ENCODE measurements around the gene ZDHHC16.

The ZDHHC16 gene

GRCh38 chr10:97498841-97499560 lies 53.0 kb downstream of the ZDHHC16 start, which contains the start of gene UBTD1:
UBTD1 (plus strand) TSS chr10:97498924; CDS start chr10:97499204, 280 bp downstream.
- TF ChIP-seq EZH2 (optimal IDR thresholded peaks at IDR 0.05; ENCODE audit: low read depth, low read length) (no peak), EZH2phosphoT487 (IDR thresholded peaks at IDR 0.05; ENCODE audit: low read length) (no peak), CTCF (IDR thresholded peaks at IDR 0.05; ENCODE audit: low read length) (no peak)
- Histone ChIP-seq H3K9ac (ENCODE audit: low read length) (peak within 1 kb of the TSS; percentile 96), H3K36me3 (replicated peaks; ENCODE audit: insufficient read depth, low read length) (no peaks in the 10 kb centered on the region), H2AFZ (ENCODE audit: low read length) (peak within 1 kb of the TSS; percentile 89), H3F3A (ENCODE audit: insufficient read depth, low read length) (peaks cover 9% of the 10 kb centered on the region), H3K27ac (ENCODE audit: low read length) (peak within 1 kb of the TSS; percentile 93), H3K9me3 (replicated peaks; ENCODE audit: insufficient read depth, low read length) (no peaks in the 10 kb centered on the region), H3K4me3 (ENCODE audit: low read length) (peak within 1 kb of the TSS; percentile 100), H4K20me1 (ENCODE audit: insufficient read depth, low read length) (peaks cover 12% of the 10 kb centered on the region; the same call in 1 of the 2 replicates), H3K79me2 (ENCODE audit: low read length) (peaks cover 42% of the 10 kb centered on the region), H3K4me2 (ENCODE audit: low read depth, low read length) (peak within 1 kb of the TSS; percentile 96), H3K9me2 (replicated peaks; ENCODE audit: insufficient read depth, low read length) (no peaks in the 10 kb centered on the region), H3K4me1 (ENCODE audit: low read length) (no peaks in the 10 kb centered on the region), H3K27me3 (replicated peaks; ENCODE audit: insufficient read depth, low read length) (peaks cover 16% of the 10 kb centered on the region)
- peak; percentile 11 for DNase-seq

DNA sequence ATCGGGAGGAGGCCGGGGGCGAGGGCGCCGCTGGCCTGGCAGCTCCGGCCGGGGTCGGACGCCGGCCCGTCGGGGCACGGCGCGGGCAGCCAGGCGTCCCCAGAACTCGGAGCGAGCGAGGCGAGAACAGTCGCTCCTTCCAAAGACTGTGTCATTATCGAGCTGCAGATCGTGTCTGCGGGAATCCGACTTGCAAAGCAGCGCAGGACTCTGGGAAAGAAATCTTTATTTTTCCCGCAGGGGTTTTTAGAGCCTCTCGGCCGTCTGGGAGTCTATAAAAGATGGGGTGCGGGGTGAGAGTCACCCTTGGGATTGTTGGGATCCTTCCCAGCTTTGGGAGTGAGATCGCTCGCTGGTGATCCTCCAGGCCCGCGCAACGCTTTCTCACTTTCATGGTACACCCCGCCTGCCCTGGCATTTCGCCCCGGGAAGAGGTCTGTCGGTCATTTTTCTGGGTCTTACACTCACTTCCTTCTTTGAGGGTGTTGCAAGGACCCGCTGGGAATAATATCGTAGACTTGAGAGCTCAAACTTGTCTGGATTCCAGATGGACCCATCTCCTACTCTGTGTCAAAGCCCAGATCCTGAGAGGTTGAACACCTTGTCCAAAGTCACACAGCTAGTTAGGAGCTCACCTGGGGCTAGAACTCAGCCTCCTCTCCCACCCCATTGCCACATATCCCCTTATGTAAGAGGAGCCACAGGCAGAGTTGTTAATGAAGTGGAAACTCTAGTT lies 53.8 kb downstream of the ZDHHC16 start:
- H3K9ac ChIP-seq (ENCODE audit: low read length): no peak overlapping the region; the same call in 1 of the 2 replicates
- TF ChIP-seq EZH2phosphoT487 (IDR thresholded peaks at IDR 0.05; ENCODE audit: low read length) (no peak), CTCF (IDR thresholded peaks at IDR 0.05; ENCODE audit: low read length) (no peak), EZH2 (optimal IDR thresholded peaks at IDR 0.05; ENCODE audit: low read depth, low read length) (no peak)
- peak overlapping the region; percentile 82; the same call in 1 of the 2 replicates for H2AFZ ChIP-seq (ENCODE audit: low read length)

GRCh38 chr10:97500297-97500575 lies 54.3 kb downstream of the ZDHHC16 start:
- H3K4me3 ChIP-seq (ENCODE audit: low read length): no peak overlapping the region
- H3F3A ChIP-seq (ENCODE audit: insufficient read depth, low read length): peaks cover 9% of the 10 kb centered on the region
- peaks cover 16% of the 10 kb centered on the region for H3K27me3 ChIP-seq (replicated peaks; ENCODE audit: insufficient read depth, low read length)
- H3K79me2 ChIP-seq (ENCODE audit: low read length): peaks cover 29% of the 10 kb centered on the region
- no peak overlapping the region for H3K4me2 ChIP-seq (ENCODE audit: low read depth, low read length)
- H3K9ac ChIP-seq (ENCODE audit: low read length): no peak overlapping the region
- DNase-seq: no peak
- no peak overlapping the region for H2AFZ ChIP-seq (ENCODE audit: low read length)
- H3K9me2 ChIP-seq (replicated peaks; ENCODE audit: insufficient read depth, low read length): no peaks in the 10 kb centered on the region
- H3K27ac ChIP-seq (ENCODE audit: low read length): no peak overlapping the region
- TF ChIP-seq EZH2phosphoT487 (IDR thresholded peaks at IDR 0.05; ENCODE audit: low read length): no peak
- TF ChIP-seq CTCF (IDR thresholded peaks at IDR 0.05; ENCODE audit: low read length): no peak
- no peak for TF ChIP-seq EZH2 (optimal IDR thresholded peaks at IDR 0.05; ENCODE audit: low read depth, low read length)
- no peaks in the 10 kb centered on the region for H3K36me3 ChIP-seq (replicated peaks; ENCODE audit: insufficient read depth, low read length)
- H3K4me1 ChIP-seq (ENCODE audit: low read length): no peaks in the 10 kb centered on the region
- H4K20me1 ChIP-seq (ENCODE audit: insufficient read depth, low read length): peaks cover 7% of the 10 kb centered on the region; the same call in 1 of the 2 replicates
- H3K9me3 ChIP-seq (replicated peaks; ENCODE audit: insufficient read depth, low read length): no peaks in the 10 kb centered on the region

More for the DNA sequence above, 53.8 kb downstream of the ZDHHC16 start:
- Histone ChIP-seq H3K9me2 (replicated peaks; ENCODE audit: insufficient read depth, low read length) (no peaks in the 10 kb centered on the region), H3K9me3 (replicated peaks; ENCODE audit: insufficient read depth, low read length) (no peaks in the 10 kb centered on the region), H3K4me3 (ENCODE audit: low read length) (peak overlapping the region; percentile 100; the same call in 1 of the 2 replicates), H3K27ac (ENCODE audit: low read length) (no peak overlapping the region), H3K79me2 (ENCODE audit: low read length) (peaks cover 35% of the 10 kb centered on the region), H3K27me3 (replicated peaks; ENCODE audit: insufficient read depth, low read length) (peaks cover 16% of the 10 kb centered on the region), H3K4me2 (ENCODE audit: low read depth, low read length) (peak overlapping the region; percentile 96), H4K20me1 (ENCODE audit: insufficient read depth, low read length) (peaks cover 7% of the 10 kb centered on the region; the same call in 1 of the 2 replicates), H3K36me3 (replicated peaks; ENCODE audit: insufficient read depth, low read length) (no peaks in the 10 kb centered on the region), H3K4me1 (ENCODE audit: low read length) (no peaks in the 10 kb centered on the region), H3F3A (ENCODE audit: insufficient read depth, low read length) (peaks cover 9% of the 10 kb centered on the region)
- no peak for DNase-seq

All from MM.1S (cell line).